HEK293T (cell line): Measurements from ENCODE around the gene PIEZO1.

Experiments
- ARNT ChIP-seq: fragments of 450-650 bp; IDR thresholded peaks from 2 replicates; pipeline ENCODE4 v1.6.1; 2017; ENCODE audit warnings: mild to moderate bottlenecking
- CTBP1 ChIP-seq: fragments of 450-650 bp; IDR thresholded peaks from 2 replicates; pipeline ENCODE4 v1.6.1; 2016; ENCODE audit warnings: borderline replicate concordance
- ELF4 ChIP-seq: fragments of 450-650 bp; IDR thresholded peaks from 2 replicates; pipeline ENCODE4 v1.6.1; 2017; ENCODE audit warnings: antibody characterized with exemption
- FOXA1 ChIP-seq: fragments of 450-650 bp; IDR thresholded peaks from 2 replicates; pipeline ENCODE4 v1.6.1; 2016; ENCODE audit warnings: mild to moderate bottlenecking
- SP1 ChIP-seq: fragments of 450-650 bp; IDR thresholded peaks from 2 replicates; pipeline ENCODE4 v1.6.1; 2017
- SUZ12 ChIP-seq: fragments of 450-650 bp; IDR thresholded peaks from 2 replicates; pipeline ENCODE4 v1.6.1; 2016; ENCODE audit warnings: mild to moderate bottlenecking

GRCh38 chr16:88669980-88670379 lies 115.0 kb downstream of the PIEZO1 start:
- no peak for TF ChIP-seq CTBP1
- TF ChIP-seq ELF4: no peak
- TF ChIP-seq FOXA1: no peak
- TF ChIP-seq SUZ12: no peak
- no peak for TF ChIP-seq ARNT
- no peak for TF ChIP-seq SP1
